Caco-2 (cell line): ENCODE measurements around the gene PDGFD. TPM values are rescaled to one million over a fixed set of nuclear protein-coding genes. Genes with fewer than 3 reads are reported as not detected.

Experiments
- BruUV-seq: library from RNA; stranded (reverse); fragments of 400-500 nt; replicated peaks from 2 replicates; lab custom pipeline; 2021; lab: Mats Ljungman, UMichigan
- CTCF ChIA-PET: fragments of 300-600 bp; sonication (Branson Sonifier 250); formaldehyde crosslinking; loops from one replicate; lab custom pipeline; 2022; ENCODE audit warnings: antibody characterized with exemption; lab: Charles Lee
- POLR2A ChIA-PET: fragments of 300-600 bp; sonication (Branson Sonifier 250); formaldehyde crosslinking; loops from one replicate; lab custom pipeline; 2022; ENCODE audit warnings: antibody characterized with exemption; lab: Charles Lee
- DNase-seq, 2 experiments: peaks; one replicate each; pipeline versions ENCODE4 v3.0.0 to v3.0.0-alpha.2; 2020 to 2022
- H3K27me3 ChIP-seq: replicated peaks from 2 replicates; pipeline ENCODE4 v1.6.0; 2011; ENCODE audit warnings: low read length; ENCODE audit not compliant: control insufficient read depth, insufficient read depth
- H3K36me3 ChIP-seq: 2 replicates; pipeline ENCODE4 v1.5.1; 2011; ENCODE audit warnings: low read length; ENCODE audit not compliant: control insufficient read depth, insufficient read depth
- H3K4me1 ChIP-seq: fragments of 250-450 bp; sonication (Bioruptor Pico); 2 replicates; pipeline ENCODE4 v1.5.1; 2020; ENCODE audit warnings: mild to moderate bottlenecking
- H3K4me3 ChIP-seq: 2 replicates; pipeline ENCODE4 v1.5.1; 2011; ENCODE audit warnings: low read depth, mild to moderate bottlenecking, control low read depth, low read length
- H3K9me3 ChIP-seq: fragments of 250-450 bp; sonication (Bioruptor Pico); 2 replicates; pipeline ENCODE4 v1.5.1; 2020; ENCODE audit warnings: mild to moderate bottlenecking, moderate library complexity
- H3K27ac Mint-ChIP-seq: one replicate; pipeline ENCODE4 v1.8.0; 2022; ENCODE audit warnings: mixed read lengths; ENCODE audit not compliant: unreplicated experiment
- H3K27me3 Mint-ChIP-seq: one replicate; pipeline ENCODE4 v1.8.0; 2022; ENCODE audit warnings: mixed read lengths; ENCODE audit not compliant: insufficient read depth, unreplicated experiment
- H3K36me3 Mint-ChIP-seq: one replicate; pipeline ENCODE4 v1.8.0; 2022; ENCODE audit warnings: mild to moderate bottlenecking, mixed read lengths; ENCODE audit not compliant: insufficient read depth, unreplicated experiment
- H3K4me1 Mint-ChIP-seq: one replicate; pipeline ENCODE4 v1.8.0; 2022; ENCODE audit warnings: low read depth, mixed read lengths; ENCODE audit not compliant: unreplicated experiment
- H3K4me3 Mint-ChIP-seq: one replicate; pipeline ENCODE4 v1.8.0; 2022; ENCODE audit warnings: mild to moderate bottlenecking, moderate library complexity, mixed read lengths; ENCODE audit not compliant: unreplicated experiment
- H3K9me3 Mint-ChIP-seq: one replicate; pipeline ENCODE4 v1.8.0; 2022; ENCODE audit warnings: mixed read lengths; ENCODE audit not compliant: unreplicated experiment
- CTCF ChIP-seq, 2 experiments: fragments of 200-600 bp in 1 of 2; IDR thresholded peaks; 1 replicate in 1 of 2; 2 replicates in 1 of 2; pipeline versions ENCODE4 v1.5.1 to v1.8.0; 2011 to 2022; ENCODE audit warnings: antibody characterized with exemption in 1 of 2, control low read depth in 1 of 2, inconsistent platforms in 1 of 2, low read depth in 1 of 2, low read length in 1 of 2, mild to moderate bottlenecking in 1 of 2, moderate library complexity in 1 of 2; ENCODE audit not compliant: insufficient read depth in 1 of 2, severe bottlenecking in 1 of 2, unreplicated experiment in 1 of 2
- intact Hi-C: fragments of 100-400 bp; cut with micrococcal nuclease; formaldehyde crosslinking; loops from one replicate; pipeline ENCODE4 v1.10.0; 2022; ENCODE audit not compliant: unreplicated experiment
- total RNA-seq: library from RNA; stranded (reverse); gene quantifications from 2 replicates; pipeline ENCODE4 v1.2.3, GENCODE V29; 2022

PDGFD gene
- total RNA-seq, 1 experiment from 2014 or later = not detected

GRCh38 chr11:103928040-103928801 lies 235.7 kb downstream of the PDGFD start:
- ChIA-PET POLR2A (no interaction called here), CTCF (no interaction called here)
- intact Hi-C loops = loop anchor here (5.0 to 10.0 kb wide), 4 partner anchors 114 to 1934 kb away; no protein-coding TSS in a partner anchor
- no peak for TF ChIP-seq CTCF (IDR thresholded peaks at IDR 0.05; ENCODE audit: insufficient read depth in 1 of 2, low read depth in 1 of 2, low read length in 1 of 2, severe bottlenecking in 1 of 2, unreplicated experiment in 1 of 2)
- H3K27me3 Mint-ChIP-seq = no peaks in the 10 kb centered on the region
- peaks cover 45% of the 10 kb centered on the region for H3K4me1 Mint-ChIP-seq
- H3K27ac Mint-ChIP-seq = no peak overlapping the region
- peaks cover 6% of the 10 kb centered on the region for H3K36me3 Mint-ChIP-seq
- Histone ChIP-seq H3K27me3 (no peaks in the 10 kb centered on the region), H3K4me3 (no peak overlapping the region), H3K36me3 (no peaks in the 10 kb centered on the region), H3K4me1 (peaks cover 48% of the 10 kb centered on the region), H3K9me3 (no peaks in the 10 kb centered on the region)
- no peak for DNase-seq
- H3K9me3 Mint-ChIP-seq = no peaks in the 10 kb centered on the region
- BruUV-seq = no TSS peak
- no peak overlapping the region for H3K4me3 Mint-ChIP-seq

GRCh38 chr11:103927535-103927934 lies 236.4 kb downstream of the PDGFD start:
- Mint-ChIP-seq H3K27ac (no peak overlapping the region), H3K4me3 (no peak overlapping the region), H3K36me3 (peaks cover 6% of the 10 kb centered on the region), H3K9me3 (no peaks in the 10 kb centered on the region), H3K4me1 (peaks cover 51% of the 10 kb centered on the region), H3K27me3 (no peaks in the 10 kb centered on the region)
- peak; percentile 47 to 61 for TF ChIP-seq CTCF (IDR thresholded peaks at IDR 0.05; ENCODE audit: insufficient read depth in 1 of 2, low read depth in 1 of 2, low read length in 1 of 2, severe bottlenecking in 1 of 2, unreplicated experiment in 1 of 2)
- ChIA-PET CTCF (interaction anchor here (0.6 kb wide), 1 partner anchor 444 kb away, joined by 3 read pairs; no protein-coding TSS in a partner anchor), POLR2A (no interaction called here)
- Histone ChIP-seq H3K36me3 (no peaks in the 10 kb centered on the region), H3K27me3 (no peaks in the 10 kb centered on the region), H3K4me3 (no peak overlapping the region), H3K4me1 (peaks cover 54% of the 10 kb centered on the region), H3K9me3 (no peaks in the 10 kb centered on the region)
- DNase-seq = no peak
- BruUV-seq = no TSS peak
- intact Hi-C loops = loop anchor here (1.0 to 10.0 kb wide), 6 partner anchors 115 to 1935 kb away; no protein-coding TSS in a partner anchor

DNA sequence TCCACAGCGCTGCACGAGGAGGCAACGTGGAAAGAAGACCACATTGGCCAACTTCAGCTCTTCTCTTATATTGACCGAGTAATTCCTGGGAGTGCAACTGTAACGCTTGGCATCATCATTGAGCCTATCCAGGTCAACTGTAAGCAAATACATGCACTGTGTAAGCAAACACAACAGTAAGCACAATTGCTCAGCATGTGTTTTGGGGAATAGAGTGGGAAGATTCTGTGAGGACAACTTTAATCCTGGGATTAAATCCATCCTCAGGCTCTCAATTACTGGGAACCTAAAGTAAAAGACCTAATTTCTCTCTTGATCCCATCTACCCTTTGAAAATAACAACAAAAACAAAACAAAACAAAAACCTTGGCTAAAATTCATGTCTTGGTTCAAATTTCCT lies 237.0 kb downstream of the PDGFD start:
- CTCF ChIA-PET = interaction anchor here (0.6 kb wide), 1 partner anchor 445 kb away, joined by 3 read pairs; no protein-coding TSS in a partner anchor
- Histone ChIP-seq H3K27me3 (no peaks in the 10 kb centered on the region), H3K36me3 (no peaks in the 10 kb centered on the region), H3K4me3 (no peak overlapping the region), H3K9me3 (no peaks in the 10 kb centered on the region), H3K4me1 (peaks cover 59% of the 10 kb centered on the region)
- H3K4me1 Mint-ChIP-seq = peaks cover 57% of the 10 kb centered on the region
- POLR2A ChIA-PET = no interaction called here
- no TSS peak for BruUV-seq
- no peak for TF ChIP-seq CTCF (IDR thresholded peaks at IDR 0.05; ENCODE audit: insufficient read depth in 1 of 2, low read depth in 1 of 2, low read length in 1 of 2, severe bottlenecking in 1 of 2, unreplicated experiment in 1 of 2)
- no peak overlapping the region for H3K4me3 Mint-ChIP-seq
- H3K36me3 Mint-ChIP-seq = peaks cover 6% of the 10 kb centered on the region
- no peak for DNase-seq
- no peaks in the 10 kb centered on the region for H3K9me3 Mint-ChIP-seq
- intact Hi-C loops = loop anchor here (1.0 to 10.0 kb wide), 6 partner anchors 115 to 1935 kb away; no protein-coding TSS in a partner anchor
- no peaks in the 10 kb centered on the region for H3K27me3 Mint-ChIP-seq
- no peak overlapping the region for H3K27ac Mint-ChIP-seq
